ENCODE measurements around the gene KIF20B.
A peak's percentile ranks its signal among the peaks of the same experiment; 100 is the strongest.
"Not testable (repeated sequence)": the region's sequence is repeated elsewhere in the genome, so short reads cannot be mapped to it uniquely, and the experiment has no call there.

Gene KIF20B

DNA sequence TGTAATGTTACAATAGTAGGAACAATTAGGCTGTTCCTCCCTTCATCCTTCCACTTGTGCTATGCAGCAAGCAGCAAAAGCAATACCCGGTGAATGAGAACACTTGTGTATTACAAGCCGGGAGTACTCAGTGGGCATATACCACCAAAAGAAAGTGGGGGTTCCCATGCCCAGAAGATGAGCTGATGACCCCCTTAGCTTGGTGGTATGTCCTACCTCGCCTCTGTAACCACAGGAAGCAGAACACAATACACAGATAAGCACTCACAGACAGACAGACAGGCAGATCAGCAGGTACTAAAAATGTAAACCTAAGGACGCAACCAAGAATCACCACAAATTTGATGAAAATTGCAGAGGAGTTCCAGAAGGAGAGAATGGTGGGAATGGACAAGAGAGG is 15.5 kb upstream of the KIF20B start:
- ATAC-seq = no peak

DNA sequence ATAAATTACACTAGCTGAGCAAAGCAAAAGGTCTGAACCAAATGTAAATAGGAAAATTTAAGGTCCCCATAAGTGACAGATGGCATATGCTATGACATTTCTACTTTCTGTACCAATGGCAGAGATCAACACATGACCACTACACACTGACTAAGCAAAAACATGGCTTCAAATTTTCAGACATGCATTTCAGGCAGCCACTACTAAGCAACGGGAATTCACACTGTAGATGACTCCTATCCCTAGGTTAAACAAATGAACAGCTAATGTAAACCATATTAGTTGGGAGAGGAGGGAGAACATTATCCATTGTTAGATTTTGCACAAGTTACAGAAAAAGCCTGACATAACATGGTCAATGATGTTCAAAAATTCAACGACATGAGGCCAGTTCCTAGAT is 11.4 kb upstream of the KIF20B start:
- ATAC-seq = no peak

DNA sequence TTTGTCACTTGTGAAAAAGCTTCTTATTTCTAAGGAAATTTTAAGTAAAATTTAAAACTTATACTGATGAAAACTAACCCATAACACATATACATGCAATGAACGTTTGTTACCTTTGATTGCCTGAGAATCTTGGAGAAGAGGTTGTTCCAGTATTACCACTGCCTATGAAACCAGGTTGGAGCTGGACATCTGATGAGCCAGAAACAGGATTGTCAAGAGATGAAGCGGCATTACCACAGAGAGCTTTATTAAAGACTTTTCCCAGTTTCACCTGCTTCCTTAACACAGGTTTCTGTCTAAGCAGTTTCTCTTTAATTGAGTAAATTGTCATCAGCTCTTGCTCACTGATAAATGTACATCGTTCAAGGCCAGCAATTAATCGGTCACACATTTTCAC is 9.0 kb upstream of the KIF20B start:
- ATAC-seq = no peak

DNA sequence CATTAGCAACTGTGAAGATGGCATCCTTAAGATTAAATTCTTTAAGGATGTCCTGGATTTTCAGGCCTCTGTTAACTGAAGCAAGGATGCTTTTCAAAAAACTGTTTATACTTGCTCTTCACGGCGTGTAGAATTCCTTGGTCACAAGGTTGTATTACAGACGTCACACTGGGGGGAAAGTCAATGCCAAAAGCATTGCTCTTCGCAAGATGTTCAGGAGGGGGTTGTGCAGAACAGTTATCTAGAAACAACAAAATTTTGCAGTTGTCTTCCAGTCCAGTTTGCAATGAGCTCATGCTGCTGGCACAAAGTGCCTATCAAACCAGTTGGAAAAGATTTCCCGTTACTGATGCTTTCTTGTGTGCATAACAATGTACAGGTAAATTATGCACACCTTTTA is 8.2 kb upstream of the KIF20B start:
- no peak for ATAC-seq

DNA sequence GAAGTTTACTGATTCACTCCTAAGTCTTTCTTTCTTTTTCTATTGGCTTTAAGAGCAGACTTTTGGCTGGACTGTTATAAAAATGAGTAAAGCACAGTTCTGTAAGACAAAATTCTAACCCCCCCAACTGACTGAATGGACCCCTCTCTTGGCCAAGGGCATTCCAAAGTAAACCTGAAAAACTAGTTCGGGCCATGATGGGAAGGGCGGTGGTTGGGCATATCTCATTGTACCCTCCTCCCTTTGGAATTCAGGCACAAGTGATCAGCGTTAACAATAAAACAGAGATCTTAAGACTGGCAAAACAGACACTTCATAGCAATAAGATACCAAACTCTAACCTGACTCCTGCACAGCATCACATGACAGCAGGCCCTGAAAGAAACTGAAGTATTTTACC is 6.1 kb upstream of the KIF20B start:
- no peak for ATAC-seq

DNA sequence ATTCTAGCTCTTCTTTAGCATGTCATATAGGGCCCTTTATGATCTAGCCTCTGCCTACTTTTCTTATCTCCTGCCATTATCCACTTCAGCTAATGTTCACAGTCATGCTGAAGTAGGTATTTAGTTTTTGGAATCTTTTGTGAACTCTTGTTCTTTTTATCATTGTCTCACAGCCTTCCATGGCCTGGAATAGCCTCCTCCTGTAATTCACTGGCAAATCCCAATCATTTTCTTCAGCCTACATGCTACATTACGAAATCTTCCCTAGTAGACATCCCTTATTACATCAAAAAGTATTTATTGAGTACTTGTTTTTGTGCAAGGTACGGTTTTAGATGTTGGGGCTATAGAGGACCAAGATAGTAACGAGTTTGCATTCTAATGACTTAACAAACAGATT is 3.4 kb upstream of the KIF20B start:
- ATAC-seq = no peak

DNA sequence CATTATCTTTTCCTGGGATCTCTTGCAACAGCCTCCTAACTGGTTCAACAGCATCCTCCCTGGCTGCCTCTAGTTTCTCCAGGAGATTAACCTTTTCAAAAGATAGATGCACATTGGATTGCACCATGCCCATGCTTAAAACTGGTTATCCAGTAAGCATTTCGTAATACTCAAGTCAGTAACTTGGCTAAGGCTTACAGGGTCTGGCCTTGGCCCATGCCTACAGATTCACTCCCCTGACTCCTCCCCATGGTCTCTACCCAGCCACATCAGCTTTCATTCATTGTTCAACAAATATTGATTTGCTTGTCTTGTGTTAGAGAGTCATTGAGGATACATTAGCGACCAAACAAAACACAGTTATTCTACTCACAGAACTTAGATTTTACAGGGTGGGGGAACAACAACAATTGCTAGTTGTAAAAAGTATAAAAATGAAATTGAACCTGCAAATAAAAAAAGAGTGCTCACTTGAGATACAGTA is 1.8 kb upstream of the KIF20B start:
- no peak for ATAC-seq

DNA sequence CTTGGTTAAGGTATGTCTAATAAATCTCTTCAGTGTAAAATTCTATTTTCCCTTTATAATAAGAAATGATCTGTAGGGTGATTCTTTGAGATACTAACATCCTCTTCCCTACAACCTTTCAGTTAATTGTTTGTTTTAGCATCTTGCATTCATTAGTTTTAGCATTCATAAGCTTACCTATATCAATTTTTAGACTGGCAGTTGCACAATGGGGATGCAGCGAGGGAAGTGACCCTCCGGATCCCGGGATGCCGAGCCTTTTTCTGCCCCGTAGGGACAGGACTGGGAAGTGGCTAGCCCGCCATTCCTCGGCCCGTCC is 508 bp upstream of the KIF20B start:
- ATAC-seq = no peak

DNA sequence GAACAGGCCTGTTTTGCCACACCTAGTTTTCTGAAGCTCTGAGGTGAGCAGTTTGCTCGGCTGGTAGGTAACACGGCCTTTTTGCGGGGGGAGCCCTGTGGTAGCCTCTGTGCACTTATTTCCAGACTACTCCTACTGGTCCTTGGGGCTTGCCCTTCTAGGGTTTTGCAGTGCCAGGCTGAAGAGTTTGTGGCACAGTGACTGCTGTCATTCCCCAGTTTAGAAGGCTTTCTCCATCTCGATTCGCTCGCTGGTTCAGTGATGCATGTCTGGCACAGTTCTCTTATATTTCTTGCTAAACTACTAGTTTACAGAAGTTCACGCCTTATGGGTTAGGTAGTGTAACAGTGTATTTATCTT is 711 bp downstream of the KIF20B start:
- ATAC-seq = no peak

DNA sequence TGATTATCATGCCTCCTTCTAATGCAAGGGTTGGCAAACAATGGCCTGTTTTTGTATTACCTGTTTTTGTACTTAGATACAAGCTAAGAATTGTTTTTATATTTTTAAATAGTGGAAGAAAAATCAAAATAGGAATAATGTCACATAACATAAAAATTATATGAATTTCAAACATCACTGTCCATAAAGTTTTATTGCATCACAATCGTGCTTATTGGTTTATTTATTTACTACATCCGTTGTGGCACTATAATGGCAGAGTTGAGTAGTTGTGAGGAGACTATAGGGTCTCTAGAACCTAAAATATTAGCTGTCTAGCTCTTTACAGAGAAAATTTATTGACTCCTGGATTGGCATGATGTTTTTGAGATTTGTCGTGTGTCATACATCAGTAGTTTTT is 4.1 kb downstream of the KIF20B start:
- ATAC-seq = no peak

DNA sequence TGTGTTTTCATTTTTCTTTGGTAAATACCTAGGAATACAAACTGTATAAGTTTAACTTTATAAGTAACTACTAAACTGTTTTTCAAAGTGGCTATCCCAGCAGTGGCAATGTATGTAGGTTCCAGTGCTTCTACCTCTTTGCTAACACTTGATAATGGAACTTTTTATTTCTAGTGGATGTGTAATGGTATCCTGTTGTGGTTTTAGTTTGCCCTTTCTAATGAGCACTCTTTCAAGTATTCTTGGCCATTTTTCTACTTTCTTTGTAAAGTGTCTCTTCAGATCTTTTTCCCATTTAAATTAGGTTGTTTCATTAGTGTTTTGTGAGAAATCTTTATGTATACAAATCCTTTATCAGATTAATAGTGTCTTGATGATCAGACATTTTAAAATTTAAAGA is 4.6 kb downstream of the KIF20B start:
- no peak for ATAC-seq

DNA sequence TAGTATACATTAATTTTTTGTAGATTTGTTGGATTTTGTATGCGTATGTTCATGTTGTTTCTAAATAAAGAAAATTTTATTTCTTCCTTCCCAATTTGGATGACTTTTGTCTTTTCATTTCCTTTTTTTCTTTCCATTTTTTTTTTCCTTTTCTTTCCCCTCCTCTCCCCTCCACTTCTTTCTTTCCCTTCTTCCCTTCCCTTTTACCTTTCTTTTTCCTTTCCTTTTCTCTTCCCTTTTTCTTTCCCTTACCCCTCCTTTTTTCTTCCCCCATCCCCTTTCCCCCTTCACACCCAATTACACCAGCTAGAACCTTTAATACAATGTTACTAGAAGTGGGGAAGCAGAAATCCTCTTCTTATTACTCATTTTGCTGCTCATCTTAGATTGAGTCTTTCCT is 6.0 kb downstream of the KIF20B start:
- ATAC-seq = no peak

DNA sequence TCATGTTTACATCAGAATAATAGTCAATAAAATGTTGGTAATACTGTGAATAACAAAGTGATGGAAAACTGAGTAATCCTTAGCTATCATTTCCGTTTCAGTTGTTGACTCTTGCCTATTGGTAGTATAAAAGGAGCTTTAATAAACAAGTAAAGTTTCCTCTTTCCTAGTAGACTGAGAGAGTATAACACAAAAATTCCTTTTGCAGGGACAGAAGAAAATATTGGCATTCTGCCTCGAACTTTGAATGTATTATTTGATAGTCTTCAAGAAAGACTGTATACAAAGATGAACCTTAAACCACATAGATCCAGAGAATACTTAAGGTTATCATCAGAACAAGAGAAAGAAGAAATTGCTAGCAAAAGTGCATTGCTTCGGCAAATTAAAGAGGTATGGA is 9.4 kb downstream of the KIF20B start:
- ATAC-seq = no peak

DNA sequence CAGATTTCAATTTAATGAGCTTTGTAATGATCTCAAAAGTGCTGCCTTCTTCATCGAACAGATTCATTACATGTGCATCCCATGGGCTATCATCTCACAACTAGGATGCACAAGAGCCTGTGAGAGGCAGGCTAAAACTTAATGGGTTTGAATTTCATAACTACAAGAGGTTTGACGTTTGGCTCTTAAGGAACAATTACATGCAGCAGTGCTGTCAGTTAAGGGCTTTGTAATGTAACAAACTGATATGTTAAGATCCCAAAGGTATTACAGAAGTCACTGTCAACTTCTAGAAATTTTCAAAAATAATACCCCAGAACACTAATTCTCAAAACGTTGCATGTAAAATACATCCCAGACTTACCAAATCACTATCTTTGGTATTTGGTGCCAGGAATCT is 33.2 kb downstream of the KIF20B start:
- ATAC-seq = no peak

DNA sequence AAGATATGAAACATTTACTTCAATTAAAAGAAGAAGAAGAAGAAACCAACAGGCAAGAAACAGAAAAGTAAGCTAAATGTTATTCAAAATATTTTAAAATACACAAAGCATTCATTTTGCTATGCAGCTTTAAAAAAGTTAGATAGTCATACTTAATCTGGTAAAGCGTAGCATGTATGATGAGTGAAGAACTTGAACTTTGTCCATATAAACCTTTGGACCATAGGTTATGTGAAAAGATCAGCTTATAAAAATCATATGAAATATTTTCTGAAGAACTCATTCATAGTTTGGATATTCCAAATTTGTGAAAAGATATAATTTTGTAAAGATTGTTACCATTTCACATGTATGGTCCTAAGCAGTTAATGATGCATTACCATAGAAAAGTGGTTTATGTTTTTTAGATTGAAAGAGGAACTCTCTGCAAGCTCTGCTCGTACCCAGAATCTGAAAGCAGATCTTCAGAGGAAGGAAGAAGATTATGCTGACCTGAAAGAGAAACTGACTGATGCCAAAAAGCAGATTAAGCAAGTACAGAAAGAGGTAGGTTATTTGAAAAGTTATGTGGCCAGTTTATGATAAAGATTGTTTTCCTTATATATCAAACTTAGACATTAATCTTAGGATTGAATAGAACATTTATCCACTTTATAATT is 37.3 kb downstream of the KIF20B start:
- ATAC-seq = peak; percentile 48 to 65

DNA sequence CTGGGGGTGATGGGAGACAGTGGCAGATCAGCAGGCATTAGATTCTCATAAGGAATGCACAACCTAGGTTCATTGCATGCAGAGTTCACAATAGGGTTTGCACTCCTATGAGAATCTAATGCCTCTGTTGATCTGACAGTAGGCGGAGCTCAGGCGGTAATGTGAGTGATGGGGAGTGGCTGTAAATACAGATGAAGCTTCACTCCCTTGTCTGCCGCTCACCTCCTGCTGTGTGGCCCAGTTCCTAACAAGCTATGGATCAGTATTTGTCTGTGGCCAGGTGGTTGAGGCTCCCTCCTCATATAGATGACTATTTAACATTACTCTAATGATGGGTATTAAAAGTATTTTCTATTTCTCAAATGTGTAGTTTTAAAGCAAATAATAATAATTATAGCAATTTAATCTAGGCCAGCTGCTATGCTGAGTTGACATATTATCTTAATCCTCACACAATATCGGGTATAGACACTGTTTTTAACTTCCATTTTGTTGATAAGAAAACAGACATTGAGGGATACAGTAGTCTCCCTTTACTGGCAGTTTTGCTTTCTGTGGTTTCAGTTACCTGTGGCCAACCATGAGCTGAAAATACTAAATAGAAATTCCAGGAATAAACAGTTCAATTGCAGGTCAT is 39.9 kb downstream of the KIF20B start:
- ATAC-seq = no peak

DNA sequence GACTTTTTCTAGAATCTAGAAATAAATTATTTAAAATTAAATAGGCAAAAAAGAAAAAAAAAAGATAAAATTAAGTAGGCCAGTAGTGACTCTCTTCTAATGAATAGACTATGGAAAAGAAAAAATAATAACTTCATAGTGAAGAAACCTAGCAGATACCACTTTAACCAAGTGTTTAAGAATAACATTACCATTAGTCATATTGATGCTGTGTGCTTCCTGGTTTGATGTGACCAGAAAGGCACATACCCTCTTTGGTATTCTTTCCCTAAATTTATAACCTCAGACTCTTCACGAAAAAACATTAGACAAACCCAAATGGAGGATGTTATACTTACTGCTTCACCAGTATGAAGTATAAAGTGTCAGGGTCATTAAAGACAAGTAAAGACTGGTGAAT is 42.6 kb downstream of the KIF20B start:
- ATAC-seq = no peak

DNA sequence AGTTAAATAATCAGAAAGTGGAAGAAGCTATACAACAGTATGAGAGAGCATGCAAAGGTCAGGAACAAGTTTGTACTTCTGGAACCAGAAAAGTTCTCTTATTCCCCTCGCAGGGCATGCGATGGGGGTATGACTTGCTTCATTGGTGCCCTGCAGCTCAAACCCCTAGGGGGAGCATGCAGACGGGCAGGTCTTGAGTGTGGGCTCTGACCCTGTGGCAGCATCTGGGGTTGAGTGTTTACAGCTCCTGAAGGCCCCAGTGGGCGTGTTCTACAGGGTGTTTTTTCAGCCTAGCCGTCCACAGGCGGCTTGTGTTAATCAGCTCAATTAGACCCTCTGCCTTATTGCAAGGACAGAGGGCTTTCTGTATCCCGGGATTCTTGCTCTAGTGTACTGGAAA is 44.5 kb downstream of the KIF20B start:
- ATAC-seq = no peak

DNA sequence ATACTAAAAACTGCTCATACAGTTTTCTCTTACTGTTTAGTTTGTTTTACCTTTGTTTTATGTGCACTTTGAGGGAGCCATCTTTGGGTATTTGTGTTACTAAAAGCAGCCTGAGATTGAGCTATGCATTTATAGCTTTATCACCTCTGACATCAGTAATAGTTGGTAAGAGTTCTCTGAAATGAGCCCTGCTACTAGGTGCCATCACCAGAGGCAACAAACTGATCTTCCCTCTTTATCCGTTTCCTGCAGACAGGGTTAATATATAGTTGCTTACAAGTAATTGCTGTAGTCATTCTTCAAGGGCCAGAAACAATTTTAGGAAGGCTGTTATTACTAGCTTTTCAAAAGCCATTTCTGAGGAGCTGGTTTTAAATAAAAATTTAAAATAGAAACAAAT is 49.1 kb downstream of the KIF20B start:
- ATAC-seq = no peak

DNA sequence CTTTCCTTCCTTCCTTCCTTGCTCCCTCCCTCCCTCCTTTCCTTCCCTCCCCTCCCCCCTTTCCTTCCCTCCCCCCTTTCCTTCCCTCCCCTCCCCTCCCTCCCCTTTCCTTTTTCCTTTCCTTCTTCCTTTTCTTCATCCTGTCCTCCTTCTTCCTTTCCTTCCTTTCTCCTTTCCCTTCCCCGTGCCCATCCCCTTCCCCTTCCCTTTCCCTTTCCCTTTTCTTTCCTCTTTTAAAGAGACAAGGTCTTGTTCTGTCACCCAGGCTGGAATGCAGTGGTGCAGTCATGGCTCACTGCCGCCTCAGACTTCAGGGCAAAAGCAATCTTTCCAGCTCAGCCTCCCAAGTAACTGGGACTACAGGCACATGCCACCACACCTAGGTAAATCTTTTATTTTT is 54.0 kb downstream of the KIF20B start:
- no peak for ATAC-seq

DNA sequence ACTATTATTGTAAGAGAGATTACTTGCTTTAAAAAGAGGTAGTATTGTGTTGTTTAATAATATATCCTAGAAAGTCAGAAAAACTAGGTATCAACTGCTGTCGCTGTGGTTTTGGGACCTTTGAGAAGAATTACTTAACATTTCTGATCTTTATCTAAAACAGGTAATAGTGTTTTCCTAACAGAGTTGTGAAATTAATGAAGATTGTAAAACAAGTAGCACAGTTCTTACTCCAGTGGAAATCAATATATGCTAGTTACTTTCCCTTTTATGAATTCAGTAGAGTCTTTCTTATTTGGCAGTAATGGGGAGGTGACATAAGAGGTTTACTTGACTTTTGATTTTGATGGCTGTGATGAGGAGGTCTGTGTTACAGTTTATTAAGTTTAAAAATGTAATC is 58.1 kb downstream of the KIF20B start:
- no peak for ATAC-seq

DNA sequence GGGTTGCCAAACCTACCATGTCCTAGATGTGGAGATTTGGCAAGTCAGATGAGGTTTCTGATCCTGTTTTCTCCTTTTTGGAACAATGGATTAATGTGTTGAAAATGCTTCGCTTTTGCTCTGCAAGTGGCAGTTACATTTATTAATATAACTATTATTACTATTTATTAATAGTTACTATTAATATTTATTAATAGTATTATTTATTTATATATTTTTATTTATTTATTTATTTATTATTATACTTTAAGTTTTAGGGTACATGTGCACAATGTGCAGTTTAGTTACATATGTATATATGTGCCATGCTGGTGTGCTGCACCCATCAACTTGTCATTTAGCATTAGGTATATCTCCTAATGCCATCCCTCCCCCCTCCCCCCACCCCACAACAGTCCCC is 62.3 kb downstream of the KIF20B start:
- not testable (repeated sequence) for ATAC-seq

DNA sequence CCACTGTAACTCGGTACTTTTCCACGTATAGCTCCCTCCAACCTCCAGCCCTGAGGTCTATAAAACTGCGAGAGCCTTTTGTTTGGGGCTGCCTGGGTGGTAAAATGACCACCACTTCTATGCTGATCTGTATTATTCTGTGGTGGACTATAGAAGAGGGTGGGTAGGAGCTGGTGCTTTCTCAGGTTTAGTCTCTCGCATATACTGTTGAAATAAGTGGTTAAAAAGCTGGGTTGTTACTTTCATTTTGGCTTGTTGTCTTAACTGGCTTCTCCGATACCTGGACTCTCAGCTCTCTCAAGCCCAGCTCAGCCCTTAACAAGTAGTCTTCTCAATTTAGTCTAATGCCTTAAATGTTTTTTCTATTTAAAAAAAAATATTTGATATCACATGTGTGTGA is 70.3 kb downstream of the KIF20B start:
- no peak for ATAC-seq

DNA sequence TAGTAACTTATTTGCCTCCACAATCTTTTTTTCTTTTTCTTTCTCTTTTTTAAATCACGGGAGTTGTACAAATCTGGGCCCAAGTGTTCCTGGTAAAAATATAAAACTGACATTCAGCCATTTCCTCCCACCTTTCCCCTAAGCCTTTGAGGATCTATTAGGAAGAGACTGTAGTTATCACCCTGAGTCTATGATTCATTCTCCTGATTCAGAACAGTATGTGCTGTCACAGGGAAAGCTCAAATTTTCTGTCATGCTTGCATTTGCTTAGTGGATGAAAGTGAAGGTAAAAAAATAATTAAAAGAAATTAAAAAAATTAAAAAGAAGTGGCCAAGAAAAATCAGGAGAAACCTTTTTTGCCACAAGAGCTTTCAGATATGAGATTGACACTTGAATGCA is 71.7 kb downstream of the KIF20B start:
- peak in 1 of 2 donors; percentile 45 for ATAC-seq

DNA sequence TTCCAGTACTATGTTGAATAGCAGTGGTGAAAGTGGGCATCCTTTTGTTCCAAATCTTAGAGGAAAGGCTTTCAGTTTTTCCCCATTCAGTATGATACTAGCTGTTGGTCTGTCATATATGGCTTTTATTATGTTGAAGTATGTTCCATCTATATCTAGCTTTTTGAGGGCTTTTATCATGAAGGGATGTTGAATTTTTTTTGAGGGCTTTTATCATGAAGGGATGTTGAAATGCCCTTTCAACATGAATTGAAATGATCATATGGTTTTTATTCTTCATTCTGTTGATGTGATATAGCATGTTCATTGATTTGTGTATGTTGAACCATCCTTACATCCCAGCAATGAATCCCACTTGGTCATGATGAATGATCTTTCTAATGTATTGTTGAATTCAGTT is 75.3 kb downstream of the KIF20B start:
- ATAC-seq = no peak
